IMR-90 (cell line): Measurements from ENCODE around the gene SDK1. TPM values are rescaled to one million over a fixed set of nuclear protein-coding genes. Genes with fewer than 3 reads are reported as not detected.

ENCODE experiments used
- ATAC-seq: fragments of 200-7000 bp; cut with Tn5 transposase; 2 replicates; pipeline ENCODE4 v1.9.1; 2020; ENCODE audit warnings: low read depth, mild to moderate bottlenecking, moderate library complexity
- BruUV-seq: library from RNA; stranded (reverse); fragments of 400-500 nt; replicated peaks from 2 replicates; lab custom pipeline; 2021; lab: Mats Ljungman, UMichigan
- CTCF ChIA-PET: fragments of 300-600 bp; formaldehyde crosslinking; extraction: SDS; loops from one replicate; lab custom pipeline; 2021; ENCODE audit warnings: antibody characterized with exemption; lab: Yijun Ruan, JAX
- POLR2A ChIA-PET: fragments of 300-600 bp; sonication (Branson Sonifier 250); formaldehyde crosslinking; loops from one replicate; lab custom pipeline; 2022; ENCODE audit warnings: antibody characterized with exemption; ENCODE audit not compliant: unreplicated experiment; lab: Charles Lee
- DNase-seq: peaks from one replicate; pipeline ENCODE4 v3.0.0; 2013
- H2AFZ ChIP-seq: replicated peaks from 2 replicates; pipeline ENCODE3; 2013; ENCODE audit warnings: low read length, mild to moderate bottlenecking; ENCODE audit not compliant: poor library complexity
- H2AK5ac ChIP-seq: 2 replicates; pipeline ENCODE4 v1.6.1; 2013; ENCODE audit warnings: low read depth, low read length, inconsistent platforms
- H2AK9ac ChIP-seq: replicated peaks from 2 replicates; pipeline ENCODE3; 2013; ENCODE audit warnings: mild to moderate bottlenecking, low read depth, low read length, moderate library complexity; ENCODE audit not compliant: poor library complexity
- H2BK120ac ChIP-seq: 2 replicates; pipeline ENCODE4 v1.6.1; 2013; ENCODE audit warnings: low read depth, low read length, inconsistent platforms
- H2BK15ac ChIP-seq: 3 replicates; pipeline ENCODE4 v1.6.1; 2013; ENCODE audit warnings: low read depth, low read length, inconsistent platforms
- H2BK20ac ChIP-seq: 2 replicates; pipeline ENCODE4 v1.6.1; 2013; ENCODE audit warnings: low read depth, mild to moderate bottlenecking, inconsistent platforms, low read length, moderate library complexity
- H2BK5ac ChIP-seq: 2 replicates; pipeline ENCODE4 v1.6.1; 2013; ENCODE audit warnings: mild to moderate bottlenecking, low read depth, low read length, inconsistent platforms; ENCODE audit not compliant: poor library complexity, severe bottlenecking
- H3K14ac ChIP-seq: replicated peaks from 2 replicates; pipeline ENCODE4 v1.6.1; 2013; ENCODE audit warnings: low read depth, low read length, inconsistent platforms
- H3K18ac ChIP-seq: 2 replicates; pipeline ENCODE4 v1.6.1; 2013; ENCODE audit warnings: low read depth, low read length, control low read depth
- H3K23ac ChIP-seq: 2 replicates; pipeline ENCODE4 v1.6.1; 2013; ENCODE audit warnings: low read depth, low read length, inconsistent platforms
- H3K27ac ChIP-seq: 2 replicates; pipeline ENCODE4 v1.5.1; 2013; ENCODE audit warnings: mild to moderate bottlenecking, control low read depth, low read length; ENCODE audit not compliant: insufficient read depth
- H3K27me3 ChIP-seq: 2 replicates; pipeline ENCODE4 v1.6.1; 2013; ENCODE audit warnings: low read length; ENCODE audit not compliant: control insufficient read depth, insufficient read depth
- H3K36me3 ChIP-seq: 2 replicates; pipeline ENCODE4 v1.6.1; 2013; ENCODE audit warnings: low read length, mixed read lengths; ENCODE audit not compliant: control insufficient read depth, insufficient read depth
- H3K4ac ChIP-seq: 2 replicates; pipeline ENCODE4 v1.6.1; 2013; ENCODE audit warnings: low read depth, low read length, inconsistent platforms
- H3K4me1 ChIP-seq: 2 replicates; pipeline ENCODE4 v1.6.1; 2013; ENCODE audit warnings: low read length, mixed read lengths; ENCODE audit not compliant: control insufficient read depth, insufficient read depth
- H3K4me2 ChIP-seq: 2 replicates; pipeline ENCODE4 v1.6.1; 2013; ENCODE audit warnings: low read depth, mild to moderate bottlenecking, control low read depth, low read length, moderate library complexity
- H3K4me3 ChIP-seq: 2 replicates; pipeline ENCODE4 v1.5.1; 2013; ENCODE audit warnings: low read depth, mild to moderate bottlenecking, control low read depth, low read length, moderate library complexity; ENCODE audit not compliant: insufficient read depth
- H3K56ac ChIP-seq: 2 replicates; pipeline ENCODE4 v1.6.1; 2013; ENCODE audit warnings: low read length, inconsistent platforms; ENCODE audit not compliant: insufficient read depth; ENCODE audit errors: extremely low read depth
- H3K79me1 ChIP-seq, 2 experiments: 2 replicates each; pipeline ENCODE4 v1.6.1; 2013; ENCODE audit warnings: low read length in 2 of 2, inconsistent platforms in 1 of 2, low read depth in 1 of 2
- H3K9ac ChIP-seq: 2 replicates; pipeline ENCODE4 v1.6.1; 2013; ENCODE audit warnings: low read depth, low read length, control low read depth
- H3K9me1 ChIP-seq: 2 replicates; pipeline ENCODE4 v1.6.1; 2013; ENCODE audit warnings: low read length, inconsistent platforms; ENCODE audit not compliant: insufficient read depth
- H3K9me3 ChIP-seq: 2 replicates; pipeline ENCODE4 v1.6.1; 2013; ENCODE audit warnings: low read length; ENCODE audit not compliant: control insufficient read depth, insufficient read depth
- H4K20me1 ChIP-seq: 2 replicates; pipeline ENCODE4 v1.6.1; 2013; ENCODE audit warnings: low read length, inconsistent platforms; ENCODE audit not compliant: insufficient read depth
- H4K5ac ChIP-seq: 2 replicates; pipeline ENCODE4 v1.6.1; 2013; ENCODE audit warnings: mild to moderate bottlenecking, low read depth, low read length, control low read depth
- H4K8ac ChIP-seq, 2 experiments: 2 replicates each; pipeline ENCODE4 v1.6.1; 2013; ENCODE audit warnings: low read depth in 2 of 2, low read length in 2 of 2, control low read depth in 1 of 2, inconsistent platforms in 1 of 2
- H4K91ac ChIP-seq: 2 replicates; pipeline ENCODE4 v1.6.1; 2013; ENCODE audit warnings: low read depth, low read length, inconsistent platforms; ENCODE audit not compliant: insufficient read depth
- CTCF ChIP-seq: conservative IDR thresholded peaks from 2 replicates; pipeline ENCODE4 v1.5.1; 2012; ENCODE audit warnings: mild to moderate bottlenecking, low read depth, low read length, improper control_type of control experiment
- FOS ChIP-seq: fragments of 150-350 bp; IDR thresholded peaks from 2 replicates; pipeline ENCODE4 v1.6.1; 2016; ENCODE audit warnings: low read depth, low read length
- MAFK ChIP-seq: IDR thresholded peaks from 2 replicates; pipeline ENCODE4 v1.6.1; 2012; ENCODE audit warnings: low read depth, low read length, improper control_type of control experiment
- MAZ ChIP-seq: IDR thresholded peaks from 2 replicates; pipeline ENCODE4 v1.6.1; 2012; ENCODE audit warnings: low read depth, mild to moderate bottlenecking, low read length, improper control_type of control experiment, moderate library complexity, borderline replicate concordance
- NFE2L2 ChIP-seq: fragments of 150-350 bp; IDR thresholded peaks from 2 replicates; pipeline ENCODE4 v1.6.1; 2016; ENCODE audit warnings: low read depth, mild to moderate bottlenecking, low read length
- RCOR1 ChIP-seq: IDR thresholded peaks from 2 replicates; pipeline ENCODE4 v1.6.1; 2012; ENCODE audit warnings: mild to moderate bottlenecking, low read length, improper control_type of control experiment; ENCODE audit not compliant: insufficient replicate concordance
- SMC3 ChIP-seq: fragments of 150-350 bp; IDR thresholded peaks from 2 replicates; pipeline ENCODE4 v1.6.1; 2016; ENCODE audit warnings: low read depth, mild to moderate bottlenecking, antibody characterized with exemption, low read length, moderate library complexity
- WGBS, 2 experiments: methylation state at CpG; one replicate each; pipeline versions ENCODE4 v1.1.5 to v1.1.7; 2013; ENCODE audit warnings: missing lambda C conversion rate in 2 of 2; ENCODE audit not compliant: insufficient read length in 1 of 2; ENCODE audit errors: extremely low coverage in 2 of 2; 5-methylcytosine and 5-hydroxymethylcytosine counted together
- dilution Hi-C: fragments of 300-500 bp; cut with HindIII; formaldehyde crosslinking; loops from one replicate; pipeline ENCODE4 v1.14.3; 2018; ENCODE audit warnings: low sequenced_read_pairs; ENCODE audit not compliant: unreplicated experiment
- in situ Hi-C: fragments of 300-500 bp; cut with MboI; formaldehyde crosslinking; loops from 3 replicates; pipeline ENCODE4 v1.14.3; 2019; ENCODE audit warnings: low sequenced_read_pairs, inconsistent platforms, mixed read lengths
- intact Hi-C: fragments of 100-400 bp; cut with micrococcal nuclease; formaldehyde crosslinking; loops from 2 replicates; pipeline ENCODE4 v1.10.0; 2022
- polyA plus RNA-seq, 3 experiments: library from polyadenylated mRNA; depleted of rRNA; stranded (reverse); fragments of >200 nt; gene quantifications; 2 replicates each; pipeline ENCODE4 v1.2.3, GENCODE V29; 2012; ENCODE audit warnings: low replicate concordance in 1 of 3
- total RNA-seq: library from RNA; depleted of rRNA; stranded (reverse); fragments of >200 nt; gene quantifications from 2 replicates; pipeline ENCODE4 v1.2.3, GENCODE V29; 2012
- TF ChIP-seq, protein P1 (sequence below): fragments of 150-350 bp; IDR thresholded peaks from 2 replicates; pipeline ENCODE4 v1.6.1; 2017; ENCODE audit warnings: mild to moderate bottlenecking, antibody characterized with exemption, low read length, low read depth
- TF ChIP-seq, protein P2 (sequence below): fragments of 150-350 bp; IDR thresholded peaks from 2 replicates; pipeline ENCODE4 v1.6.1; 2016; ENCODE audit warnings: low read depth, mild to moderate bottlenecking, low read length, moderate library complexity, borderline replicate concordance

Gene SDK1
- total and polyA plus RNA-seq, 2 of the 4 experiments (the other 2 are of a cell fraction): 1.5 to 1.6 TPM

DNA sequence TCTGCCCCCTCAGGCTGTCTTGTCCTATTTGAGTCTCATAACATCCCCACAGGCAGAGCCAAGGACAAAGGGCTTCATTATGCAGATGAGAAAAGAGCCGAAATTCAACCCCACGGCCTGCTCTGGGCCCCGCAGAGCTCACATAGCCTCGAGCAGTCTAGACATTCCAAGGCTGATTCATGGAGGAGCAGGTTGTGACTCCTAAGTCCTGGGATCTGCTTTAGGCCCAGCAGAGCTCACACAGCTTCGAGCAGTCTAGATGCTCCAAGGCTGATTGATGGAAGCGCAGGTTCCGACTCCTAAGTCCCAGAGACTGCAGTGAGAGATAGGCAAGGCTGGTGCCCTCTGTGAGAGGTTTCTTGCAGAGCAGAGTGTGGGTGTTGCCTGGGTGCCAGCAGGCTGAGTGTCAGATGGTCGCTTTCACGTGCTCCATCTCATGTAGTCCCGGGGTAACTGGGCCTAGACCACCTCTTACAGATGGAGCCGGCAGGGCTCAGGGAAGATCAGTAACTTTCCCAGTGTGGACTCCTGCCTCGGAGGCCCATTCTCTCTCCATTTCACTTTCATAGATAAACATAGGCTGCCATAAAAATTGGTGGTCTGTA is 944.9 kb downstream of the SDK1 start:
- H3K4ac ChIP-seq: no peak overlapping the region
- no peak overlapping the region for H3K56ac ChIP-seq
- no peak overlapping the region for H3K4me2 ChIP-seq
- no peak overlapping the region for H2BK20ac ChIP-seq
- ChIA-PET CTCF (no interaction called here), POLR2A (no interaction called here)
- H2AK9ac ChIP-seq: no peak overlapping the region
- H3K4me3 ChIP-seq: no peak overlapping the region
- H3K9me1 ChIP-seq: no peaks in the 10 kb centered on the region
- H3K27me3 ChIP-seq: no peaks in the 10 kb centered on the region
- no peak overlapping the region for H2BK5ac ChIP-seq
- H3K23ac ChIP-seq: no peak overlapping the region
- H2AK5ac ChIP-seq: no peak overlapping the region
- ATAC-seq: peak; percentile 42; the same call in 1 of the 2 replicates
- no TSS peak for BruUV-seq
- H2AFZ ChIP-seq: no peak overlapping the region
- no peak overlapping the region for H3K9ac ChIP-seq
- DNase-seq: no peak
- no peak overlapping the region for H3K18ac ChIP-seq
- H4K8ac ChIP-seq: no peak overlapping the region
- intact Hi-C loops (no loop called here), in situ Hi-C loops (no loop called here), dilution Hi-C loops (no loop called here)
- no peak overlapping the region for H4K91ac ChIP-seq
- no peaks in the 10 kb centered on the region for H3K36me3 ChIP-seq
- no peaks in the 10 kb centered on the region for H4K20me1 ChIP-seq
- no peaks in the 10 kb centered on the region for H3K4me1 ChIP-seq
- H4K5ac ChIP-seq: no peak overlapping the region
- H2BK120ac ChIP-seq: no peak overlapping the region
- no peak overlapping the region for H3K14ac ChIP-seq
- H3K27ac ChIP-seq: no peak overlapping the region
- peaks cover 34% of the 10 kb centered on the region for H3K9me3 ChIP-seq
- no peak overlapping the region for H2BK15ac ChIP-seq
- H3K79me1 ChIP-seq: no peaks in the 10 kb centered on the region
- TF ChIP-seq SMC3: no peak
- no peak for TF ChIP-seq MAZ
- TF ChIP-seq RCOR1: no peak
- no peak for TF ChIP-seq MAFK
- TF ChIP-seq CTCF: no peak
- no peak for TF ChIP-seq FOS
- TF ChIP-seq, protein P1, sequence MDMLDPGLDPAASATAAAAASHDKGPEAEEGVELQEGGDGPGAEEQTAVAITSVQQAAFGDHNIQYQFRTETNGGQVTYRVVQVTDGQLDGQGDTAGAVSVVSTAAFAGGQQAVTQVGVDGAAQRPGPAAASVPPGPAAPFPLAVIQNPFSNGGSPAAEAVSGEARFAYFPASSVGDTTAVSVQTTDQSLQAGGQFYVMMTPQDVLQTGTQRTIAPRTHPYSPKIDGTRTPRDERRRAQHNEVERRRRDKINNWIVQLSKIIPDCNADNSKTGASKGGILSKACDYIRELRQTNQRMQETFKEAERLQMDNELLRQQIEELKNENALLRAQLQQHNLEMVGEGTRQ: no peak
- TF ChIP-seq, protein P2, sequence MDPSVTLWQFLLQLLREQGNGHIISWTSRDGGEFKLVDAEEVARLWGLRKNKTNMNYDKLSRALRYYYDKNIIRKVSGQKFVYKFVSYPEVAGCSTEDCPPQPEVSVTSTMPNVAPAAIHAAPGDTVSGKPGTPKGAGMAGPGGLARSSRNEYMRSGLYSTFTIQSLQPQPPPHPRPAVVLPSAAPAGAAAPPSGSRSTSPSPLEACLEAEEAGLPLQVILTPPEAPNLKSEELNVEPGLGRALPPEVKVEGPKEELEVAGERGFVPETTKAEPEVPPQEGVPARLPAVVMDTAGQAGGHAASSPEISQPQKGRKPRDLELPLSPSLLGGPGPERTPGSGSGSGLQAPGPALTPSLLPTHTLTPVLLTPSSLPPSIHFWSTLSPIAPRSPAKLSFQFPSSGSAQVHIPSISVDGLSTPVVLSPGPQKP: no peak
- no peak for TF ChIP-seq NFE2L2
- 70% methylated on average over 4 of the region's 12 CpGs; no CpG with 5 or more reads in 1 of the 2 experiments for WGBS, 2 experiments
